Endodermal cell (in vitro differentiated cells): Measurements from ENCODE around the gene CEP85L. TPM values are rescaled to one million over a fixed set of nuclear protein-coding genes. Genes with fewer than 3 reads are reported as not detected.

ENCODE experiments used
- DNase-seq: peaks from one replicate; pipeline ENCODE4 v3.0.0-alpha.2; 2017
- H3K27ac ChIP-seq: 2 replicates; pipeline ENCODE4 v1.5.1; 2013; ENCODE audit warnings: mild to moderate bottlenecking, low read depth, low read length, moderate library complexity
- H3K27me3 ChIP-seq: 2 replicates; pipeline ENCODE4 v1.6.1; 2013; ENCODE audit warnings: mild to moderate bottlenecking, low read length, moderate library complexity; ENCODE audit not compliant: insufficient read depth, control insufficient read depth, poor library complexity, severe bottlenecking
- H3K36me3 ChIP-seq: 2 replicates; pipeline ENCODE4 v1.7.0; 2013; ENCODE audit warnings: mild to moderate bottlenecking, low read length, moderate library complexity; ENCODE audit not compliant: control insufficient read depth, insufficient read depth
- H3K4me1 ChIP-seq: one replicate; pipeline ENCODE4 v1.7.0; 2013; ENCODE audit warnings: low read length; ENCODE audit not compliant: control insufficient read depth, insufficient read depth
- H3K4me3 ChIP-seq: 2 replicates; pipeline ENCODE4 v1.5.1; 2013; ENCODE audit warnings: mild to moderate bottlenecking, low read length, moderate library complexity
- H3K9ac ChIP-seq: 2 replicates; pipeline ENCODE4 v1.6.1; 2013; ENCODE audit warnings: mild to moderate bottlenecking, low read length, moderate library complexity; ENCODE audit not compliant: poor library complexity, severe bottlenecking; ENCODE audit errors: extremely low read depth
- H3K9me3 ChIP-seq: 2 replicates; pipeline ENCODE4 v1.6.1; 2013; ENCODE audit warnings: mild to moderate bottlenecking, low read length, moderate library complexity; ENCODE audit not compliant: control insufficient read depth
- H3K27ac Mint-ChIP-seq: 2 replicates; pipeline ENCODE4 v1.8.0; 2020; ENCODE audit warnings: mixed read lengths
- H3K27me3 Mint-ChIP-seq: 2 replicates; pipeline ENCODE4 v1.8.0; 2021; ENCODE audit warnings: mild to moderate bottlenecking, mixed read lengths; ENCODE audit not compliant: insufficient read depth
- H3K36me3 Mint-ChIP-seq: 2 replicates; pipeline ENCODE4 v1.8.0; 2020; ENCODE audit warnings: low read depth, mixed read lengths
- H3K4me1 Mint-ChIP-seq: 2 replicates; pipeline ENCODE4 v1.8.0; 2020; ENCODE audit warnings: mixed read lengths
- H3K4me3 Mint-ChIP-seq: 2 replicates; pipeline ENCODE4 v1.8.0; 2020; ENCODE audit warnings: mild to moderate bottlenecking, moderate library complexity, mixed read lengths
- H3K9me3 Mint-ChIP-seq: 2 replicates; pipeline ENCODE4 v1.8.0; 2020; ENCODE audit warnings: mild to moderate bottlenecking, mixed read lengths
- WGBS, 2 experiments: methylation state at CpG; one replicate each; pipeline versions ENCODE4 v1.1.5 to v1.1.7; 2013; ENCODE audit warnings: missing lambda C conversion rate in 2 of 2, mixed read lengths in 1 of 2; ENCODE audit not compliant: insufficient coverage in 1 of 2, insufficient read length in 1 of 2; 5-methylcytosine and 5-hydroxymethylcytosine counted together
- total RNA-seq, 2 donors: library from RNA; stranded (reverse); fragmentation: NEBNext Ultra II Directional in 1 of 2; extraction: Animal tissue kit (Norgen Biotek cat#: 25700) in 1 of 2; gene quantifications; 2 replicates in 1 of 2; 3 replicates in 1 of 2; pipeline ENCODE4 v1.2.1, GENCODE V29; 2021
- TF ChIP-seq, protein P1 (sequence below): fragments of 200-600 bp; sonication (generic); conservative IDR thresholded peaks from 2 replicates; pipeline ENCODE4 v1.5.0; 2021; ENCODE audit warnings: antibody characterized with exemption, mild to moderate bottlenecking

The CEP85L gene
- total RNA-seq, 2 donors from 2014 or later: 6.7 to 10.2 TPM

DNA sequence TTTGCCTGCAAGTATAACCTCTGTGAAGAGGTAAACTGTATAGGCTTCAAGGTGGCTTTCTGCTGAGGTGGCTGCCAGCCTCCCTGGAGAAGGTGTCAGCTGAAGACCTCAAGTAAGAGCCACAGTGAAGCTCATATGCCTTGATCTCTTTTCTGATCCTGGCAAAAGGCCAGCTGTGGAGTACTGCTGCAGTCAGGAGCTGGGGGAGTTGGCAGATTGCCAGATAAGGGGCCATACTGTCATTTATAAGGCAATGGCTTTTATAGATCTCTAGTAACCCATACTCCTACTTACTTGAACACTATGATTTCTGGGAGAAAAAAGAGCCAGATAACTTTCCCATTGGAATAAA lies 8.8 kb upstream of the CEP85L start:
- no peaks in the 10 kb centered on the region for H3K9me3 ChIP-seq
- peaks cover 35% of the 10 kb centered on the region for H3K27me3 Mint-ChIP-seq
- no peak for DNase-seq
- H3K9me3 Mint-ChIP-seq: no peaks in the 10 kb centered on the region
- TF ChIP-seq, protein P1, sequence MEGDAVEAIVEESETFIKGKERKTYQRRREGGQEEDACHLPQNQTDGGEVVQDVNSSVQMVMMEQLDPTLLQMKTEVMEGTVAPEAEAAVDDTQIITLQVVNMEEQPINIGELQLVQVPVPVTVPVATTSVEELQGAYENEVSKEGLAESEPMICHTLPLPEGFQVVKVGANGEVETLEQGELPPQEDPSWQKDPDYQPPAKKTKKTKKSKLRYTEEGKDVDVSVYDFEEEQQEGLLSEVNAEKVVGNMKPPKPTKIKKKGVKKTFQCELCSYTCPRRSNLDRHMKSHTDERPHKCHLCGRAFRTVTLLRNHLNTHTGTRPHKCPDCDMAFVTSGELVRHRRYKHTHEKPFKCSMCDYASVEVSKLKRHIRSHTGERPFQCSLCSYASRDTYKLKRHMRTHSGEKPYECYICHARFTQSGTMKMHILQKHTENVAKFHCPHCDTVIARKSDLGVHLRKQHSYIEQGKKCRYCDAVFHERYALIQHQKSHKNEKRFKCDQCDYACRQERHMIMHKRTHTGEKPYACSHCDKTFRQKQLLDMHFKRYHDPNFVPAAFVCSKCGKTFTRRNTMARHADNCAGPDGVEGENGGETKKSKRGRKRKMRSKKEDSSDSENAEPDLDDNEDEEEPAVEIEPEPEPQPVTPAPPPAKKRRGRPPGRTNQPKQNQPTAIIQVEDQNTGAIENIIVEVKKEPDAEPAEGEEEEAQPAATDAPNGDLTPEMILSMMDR: no peak
- H3K4me1 ChIP-seq: no peaks in the 10 kb centered on the region
- peaks cover 40% of the 10 kb centered on the region for H3K27me3 ChIP-seq
- H3K27ac ChIP-seq: no peak overlapping the region
- H3K4me1 Mint-ChIP-seq: no peaks in the 10 kb centered on the region
- no peaks in the 10 kb centered on the region for H3K36me3 ChIP-seq
- no peak overlapping the region for H3K9ac ChIP-seq
- no peak overlapping the region for H3K4me3 Mint-ChIP-seq
- no peak overlapping the region for H3K4me3 ChIP-seq
- H3K27ac Mint-ChIP-seq: no peak overlapping the region
- no peaks in the 10 kb centered on the region for H3K36me3 Mint-ChIP-seq

DNA sequence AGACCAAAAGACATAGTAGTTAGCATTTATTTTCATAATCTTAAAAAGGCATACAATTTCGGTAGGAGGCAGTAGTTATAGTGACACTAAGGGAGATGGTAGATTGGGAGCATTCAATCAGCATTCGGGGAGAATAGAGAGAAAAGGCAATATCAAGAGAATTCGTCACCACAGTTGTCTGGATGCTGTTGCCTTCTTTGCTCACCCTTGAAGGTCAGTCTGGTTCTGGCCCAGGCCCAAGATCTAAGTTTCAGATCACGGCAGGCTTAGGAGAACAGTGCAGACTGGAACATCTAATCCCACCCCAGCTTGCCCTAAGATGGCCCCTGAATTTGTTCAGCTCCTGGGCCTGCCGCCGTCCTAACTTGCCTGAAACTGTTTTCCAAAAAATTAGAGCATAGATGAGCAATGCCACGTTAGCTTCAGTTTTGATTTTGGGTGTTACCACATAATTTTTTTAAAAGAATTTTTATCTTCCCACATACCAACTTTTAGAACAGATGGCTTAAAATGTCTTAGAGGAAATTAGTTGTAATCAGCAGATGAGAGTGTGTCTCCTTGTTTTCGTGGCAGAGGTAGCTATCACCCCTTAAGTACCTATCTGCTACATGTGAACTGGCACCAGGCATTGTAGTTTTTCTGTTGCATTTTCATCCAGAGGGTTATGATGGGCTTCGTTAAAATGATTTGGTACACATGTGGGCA lies 8.3 kb upstream of the CEP85L start:
- H3K4me1 ChIP-seq: no peaks in the 10 kb centered on the region
- Mint-ChIP-seq H3K27ac (no peak overlapping the region), H3K9me3 (no peaks in the 10 kb centered on the region), H3K27me3 (peaks cover 31% of the 10 kb centered on the region), H3K36me3 (no peaks in the 10 kb centered on the region), H3K4me1 (no peaks in the 10 kb centered on the region), H3K4me3 (no peak overlapping the region)
- WGBS, 2 experiments: 79 to 83% methylated on average over 6 to 9 of the region's 9 CpGs
- H3K9ac ChIP-seq: no peak overlapping the region
- no peak for DNase-seq
- TF ChIP-seq, protein P1: no peak
- H3K27me3 ChIP-seq: peaks cover 39% of the 10 kb centered on the region
- H3K36me3 ChIP-seq: no peaks in the 10 kb centered on the region
- no peak overlapping the region for H3K4me3 ChIP-seq
- H3K27ac ChIP-seq: no peak overlapping the region
- H3K9me3 ChIP-seq: no peaks in the 10 kb centered on the region

DNA sequence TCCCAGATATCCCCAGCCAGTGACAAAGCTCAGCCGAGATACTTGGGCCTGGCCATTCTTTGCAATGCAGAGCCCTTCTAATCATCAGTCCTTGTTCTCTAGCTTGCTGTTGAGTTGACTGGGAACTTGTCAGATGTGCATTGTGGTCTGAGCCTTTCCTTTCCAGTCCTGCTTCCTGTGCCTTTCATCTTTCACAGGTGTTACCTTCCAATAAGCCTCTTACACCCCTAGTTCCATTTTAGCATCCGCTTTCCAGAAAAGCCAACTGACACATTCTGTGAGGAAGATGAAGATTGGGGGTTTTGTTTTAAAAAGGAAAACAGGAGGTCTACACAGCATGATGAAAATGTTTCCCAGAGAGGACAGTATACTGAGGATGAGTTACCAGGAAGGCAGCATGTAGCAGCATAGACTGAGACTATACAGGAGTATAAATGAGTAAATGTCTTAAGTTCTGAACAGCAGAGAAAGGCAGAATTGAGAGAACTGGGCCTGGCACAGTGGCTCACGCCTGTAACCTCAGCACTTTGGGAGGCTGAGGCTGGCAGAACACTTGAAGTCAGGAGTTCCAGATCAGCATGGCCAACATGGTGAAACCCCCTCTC lies 5.6 kb upstream of the CEP85L start:
- Mint-ChIP-seq H3K9me3 (no peaks in the 10 kb centered on the region), H3K4me1 (peaks cover 4% of the 10 kb centered on the region), H3K27ac (no peak overlapping the region), H3K27me3 (peaks cover 21% of the 10 kb centered on the region), H3K36me3 (no peaks in the 10 kb centered on the region), H3K4me3 (no peak overlapping the region)
- TF ChIP-seq, protein P1: no peak
- Histone ChIP-seq H3K27me3 (peaks cover 31% of the 10 kb centered on the region), H3K27ac (no peak overlapping the region), H3K4me3 (no peak overlapping the region), H3K4me1 (no peaks in the 10 kb centered on the region), H3K9ac (no peak overlapping the region), H3K36me3 (no peaks in the 10 kb centered on the region), H3K9me3 (no peaks in the 10 kb centered on the region)
- DNase-seq: no peak
- 97 to 100% methylated on average over 2 to 3 of the region's 3 CpGs for WGBS, 2 experiments
